Bone marrow (tissue), 2 donors: ENCODE measurements around the gene MAPK8IP3.
A peak's percentile ranks its signal among the peaks of the same experiment; 100 is the strongest.

Source experiments
- DNase-seq, 2 donors: peaks; one replicate each; lab custom pipeline; 2025; lab: John Stamatoyannopoulos, UW

The MAPK8IP3 gene

GRCh38 chr16:1812732-1813163, 106.8 kb downstream of the MAPK8IP3 start:
- DNase-seq, result peak in 1 of 2 donors; percentile 68

GRCh38 chr16:1815461-1815860, 109.5 kb downstream of the MAPK8IP3 start:
- DNase-seq, result no peak

GRCh38 chr16:1816396-1817275, 110.6 kb downstream of the MAPK8IP3 start:
- no peak for DNase-seq

- no peak for DNase-seq
Measured at GRCh38 chr16:1817276-1817589, 111.2 kb downstream of the MAPK8IP3 start.

- DNase-seq, result no peak
Measured at GRCh38 chr16:1817716-1818115, 111.7 kb downstream of the MAPK8IP3 start.

GRCh38 chr16:1818204-1818872, 112.3 kb downstream of the MAPK8IP3 start:
- DNase-seq, result no peak

GRCh38 chr16:1818873-1819525, 113.0 kb downstream of the MAPK8IP3 start:
- DNase-seq, result no peak

GRCh38 chr16:1819611-1820010, 113.6 kb downstream of the MAPK8IP3 start:
- DNase-seq, result no peak
